BLaER1 treated with 17β-estradiol and CSF1 and Interleukin-3, amounts not matched to agents 10 nM and 100 nM (cell line): ENCODE data around the gene TMEM139.

Experiments used
- H3K27ac ChIP-seq, 11 experiments: shearing (Covaris generic); formaldehyde crosslinking; 2 replicates each; pipeline ENCODE4 v1.8.1; 2022
- H3K27me3 ChIP-seq, 11 experiments: shearing (Covaris generic); formaldehyde crosslinking; 2 replicates each; pipeline ENCODE4 v1.8.1; 2022
- H3K36me3 ChIP-seq, 11 experiments: shearing (Covaris generic); formaldehyde crosslinking; 2 replicates each; pipeline ENCODE4 v1.8.1; 2022
- H3K4me1 ChIP-seq, 10 experiments: shearing (Covaris generic); formaldehyde crosslinking; 2 replicates each; pipeline ENCODE4 v1.8.1; 2022
- H3K4me2 ChIP-seq, 11 experiments: shearing (Covaris generic); formaldehyde crosslinking; 2 replicates each; pipeline ENCODE4 v1.8.1; 2022
- H3K4me3 ChIP-seq, 10 experiments: shearing (Covaris generic); formaldehyde crosslinking; 2 replicates each; pipeline ENCODE4 v1.8.1; 2022
- H3K9ac ChIP-seq, 11 experiments: shearing (Covaris generic); formaldehyde crosslinking; 2 replicates each; pipeline ENCODE4 v1.8.1; 2022
- H3K9me3 ChIP-seq, 11 experiments: shearing (Covaris generic); formaldehyde crosslinking; replicated peaks in 1 of 11; 2 replicates each; pipeline ENCODE4 v1.8.1; 2022
- H4K20me1 ChIP-seq, 11 experiments: shearing (Covaris generic); formaldehyde crosslinking; 2 replicates each; pipeline ENCODE4 v1.8.1; 2022
- Cebpa-rat ChIP-seq, 11 experiments: shearing (Covaris generic); IDR thresholded peaks; 2 replicates each; pipeline ENCODE4 v1.8.1; 2022

TMEM139 gene

GRCh38 chr7:143315776-143316175, 31.0 kb downstream of the TMEM139 start, which contains the start of gene CLCN1:
CLCN1 (plus strand) TSS chr7:143316111; CDS start chr7:143316213, 102 bp downstream.
- Histone ChIP-seq H3K27ac (peak within 1 kb of the TSS in 2 of 11 experiments; percentile 10 to 26; a peak in 2 of 22 replicates), H3K9ac (no peak within 1 kb of the TSS), H3K4me3 (no peak within 1 kb of the TSS), H3K9me3 (peaks cover 0 to 10% (median 0%) of the 10 kb centered on the region in 11 experiments; a peak in 5 of 22 replicates), H4K20me1 (no peaks in the 10 kb centered on the region), H3K4me1 (peaks cover 9 to 53% (median 30%) of the 10 kb centered on the region in 10 experiments), H3K27me3 (no peaks in the 10 kb centered on the region), H3K36me3 (peaks cover 0 to 8% (median 0%) of the 10 kb centered on the region in 11 experiments; a peak in 6 of 22 replicates), H3K4me2 (peak within 1 kb of the TSS in 7 of 11 experiments; percentile 3 to 71 (median 46); a peak in 11 of 22 replicates)
- no peak for TF ChIP-seq Cebpa-rat (IDR thresholded peaks at IDR 0.05)

GRCh38 chr7:143316492-143316891, 31.7 kb downstream of the TMEM139 start:
- Histone ChIP-seq H3K27me3 (no peaks in the 10 kb centered on the region), H3K4me2 (peak overlapping the region in 7 of 11 experiments; percentile 3 to 71 (median 46); a peak in 9 of 22 replicates), H3K36me3 (peaks cover 0 to 8% (median 0%) of the 10 kb centered on the region in 11 experiments; a peak in 6 of 22 replicates), H3K9ac (no peak overlapping the region), H3K9me3 (peaks cover 0 to 10% (median 0%) of the 10 kb centered on the region in 11 experiments; a peak in 5 of 22 replicates), H3K27ac (no peak overlapping the region), H3K4me1 (peaks cover 2 to 52% (median 22%) of the 10 kb centered on the region in 10 experiments), H3K4me3 (no peak overlapping the region), H4K20me1 (no peaks in the 10 kb centered on the region)
- TF ChIP-seq Cebpa-rat (IDR thresholded peaks at IDR 0.05) = no peak

DNA sequence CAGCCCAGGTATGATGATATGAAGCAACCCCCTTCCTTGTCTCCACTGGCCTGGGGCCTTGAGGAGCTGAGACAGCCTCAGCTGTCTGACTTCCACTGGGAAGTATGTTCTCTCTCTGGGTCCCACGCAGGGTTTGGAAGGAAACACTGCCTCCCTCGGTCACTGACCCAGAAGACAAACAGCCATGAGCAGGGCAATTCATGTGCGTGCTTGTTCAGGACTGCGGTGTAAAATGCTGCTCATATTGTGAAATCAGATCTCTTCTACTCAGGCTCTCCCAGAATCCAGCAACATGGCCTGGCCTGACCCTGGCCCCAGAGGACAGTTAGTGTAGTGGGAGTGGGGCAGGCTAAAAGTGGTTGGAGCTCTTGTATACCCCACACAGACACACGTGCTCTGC, 33.9 kb downstream of the TMEM139 start:
- Histone ChIP-seq H3K4me3 (no peak overlapping the region), H3K9ac (no peak overlapping the region), H3K27ac (no peak overlapping the region), H3K27me3 (no peaks in the 10 kb centered on the region), H3K4me2 (peak overlapping the region in 1 of 11 experiments; percentile 22; a peak in 1 of 22 replicates), H3K9me3 (no peaks in the 10 kb centered on the region), H3K4me1 (peaks cover 0 to 65% (median 19%) of the 10 kb centered on the region in 10 experiments; a peak in 12 of 20 replicates), H3K36me3 (peaks cover 0 to under 1% (median 0%) of the 10 kb centered on the region in 11 experiments; a peak in 1 of 22 replicates), H4K20me1 (no peaks in the 10 kb centered on the region)
- TF ChIP-seq Cebpa-rat (IDR thresholded peaks at IDR 0.05) = no peak

DNA sequence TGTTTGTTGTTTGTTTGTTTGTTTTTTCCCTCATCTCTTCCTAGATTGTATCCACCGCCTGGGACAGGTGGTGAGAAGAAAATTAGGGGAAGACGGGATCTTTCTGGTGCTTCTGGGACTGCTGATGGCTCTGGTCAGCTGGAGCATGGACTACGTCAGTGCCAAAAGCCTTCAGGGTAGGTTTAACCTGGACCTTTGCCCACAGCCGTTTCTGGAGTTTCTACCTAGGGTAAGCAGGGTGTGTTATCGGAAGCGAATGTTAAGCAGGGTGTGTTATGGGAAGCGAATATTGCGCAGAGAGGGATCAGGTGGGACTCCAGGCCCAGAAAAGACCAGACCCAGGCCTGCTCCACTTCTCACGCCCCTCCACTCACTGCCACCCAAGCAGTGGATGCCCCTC, 35.9 kb downstream of the TMEM139 start:
- H3K36me3 ChIP-seq = no peaks in the 10 kb centered on the region
- H3K4me1 ChIP-seq = peaks cover 0 to 65% (median 11%) of the 10 kb centered on the region in 10 experiments; a peak in 12 of 20 replicates
- H3K9ac ChIP-seq = no peak overlapping the region
- H4K20me1 ChIP-seq = no peaks in the 10 kb centered on the region
- no peak overlapping the region for H3K27ac ChIP-seq
- no peak for TF ChIP-seq Cebpa-rat (IDR thresholded peaks at IDR 0.05)
- no peak overlapping the region for H3K4me2 ChIP-seq
- H3K27me3 ChIP-seq = no peaks in the 10 kb centered on the region
- no peaks in the 10 kb centered on the region for H3K9me3 ChIP-seq
- H3K4me3 ChIP-seq = no peak overlapping the region

GRCh38 chr7:143321242-143321641, 36.5 kb downstream of the TMEM139 start:
- Histone ChIP-seq H4K20me1 (no peaks in the 10 kb centered on the region), H3K27ac (no peak overlapping the region), H3K27me3 (no peaks in the 10 kb centered on the region), H3K9ac (no peak overlapping the region), H3K4me1 (peaks cover 0 to 65% (median 5%) of the 10 kb centered on the region in 10 experiments; a peak in 12 of 20 replicates), H3K36me3 (no peaks in the 10 kb centered on the region), H3K4me2 (peak overlapping the region in 3 of 11 experiments; percentile 30 to 67 (median 60); a peak in 2 of 22 replicates), H3K9me3 (no peaks in the 10 kb centered on the region), H3K4me3 (no peak overlapping the region)
- TF ChIP-seq Cebpa-rat (IDR thresholded peaks at IDR 0.05) = no peak

GRCh38 chr7:143321734-143322133, 37.0 kb downstream of the TMEM139 start:
- no peak overlapping the region for H3K4me3 ChIP-seq
- TF ChIP-seq Cebpa-rat (IDR thresholded peaks at IDR 0.05) = no peak
- H3K27me3 ChIP-seq = no peaks in the 10 kb centered on the region
- no peaks in the 10 kb centered on the region for H3K36me3 ChIP-seq
- no peaks in the 10 kb centered on the region for H4K20me1 ChIP-seq
- H3K4me1 ChIP-seq = peaks cover 0 to 60% (median under 1%) of the 10 kb centered on the region in 10 experiments; a peak in 10 of 20 replicates
- H3K27ac ChIP-seq = no peak overlapping the region
- H3K4me2 ChIP-seq = peak overlapping the region in 3 of 11 experiments; percentile 30 to 67 (median 60); a peak in 5 of 22 replicates
- no peak overlapping the region for H3K9ac ChIP-seq
- no peaks in the 10 kb centered on the region for H3K9me3 ChIP-seq

DNA sequence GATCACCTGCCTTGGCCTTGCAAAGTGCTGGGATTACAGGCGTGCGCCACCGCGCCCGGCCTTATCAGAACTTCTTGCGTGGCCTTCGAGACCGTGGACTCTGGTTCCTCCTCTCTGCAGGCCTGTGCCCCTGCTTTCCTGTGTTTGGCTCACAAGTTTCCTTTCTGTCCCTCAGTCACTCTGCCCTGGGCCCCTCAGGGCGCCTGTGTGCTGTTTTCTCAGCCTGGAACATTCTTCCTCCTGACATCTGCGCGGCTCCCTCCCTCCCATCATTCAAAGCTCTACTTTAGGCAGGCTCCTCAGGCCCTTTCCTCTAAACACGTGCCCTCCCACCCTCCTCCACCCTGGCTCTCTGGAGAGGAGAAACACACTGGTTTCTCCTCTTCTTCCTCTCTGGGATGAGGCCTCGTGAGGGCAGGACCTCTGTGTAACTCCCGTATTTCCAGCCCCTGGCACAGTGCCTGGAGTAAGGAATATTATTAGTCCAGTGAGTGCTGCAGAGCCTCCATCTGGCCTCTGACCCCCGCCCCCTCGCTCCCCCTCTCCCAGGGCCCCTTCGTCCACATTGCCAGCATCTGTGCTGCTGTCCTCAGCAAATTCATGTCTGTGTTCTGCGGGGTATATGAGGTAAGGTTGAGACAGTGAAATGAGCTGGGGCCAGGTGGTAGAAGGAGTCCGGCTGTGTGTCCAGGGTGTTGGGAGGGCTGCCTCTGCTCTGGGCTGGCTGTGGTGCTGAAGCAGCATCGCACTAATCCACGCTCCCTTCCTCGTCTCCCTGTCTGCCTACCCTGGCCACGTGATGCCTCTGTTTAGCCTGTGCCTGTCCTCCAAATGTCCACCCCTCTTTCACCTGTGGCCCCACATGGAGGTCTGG, 38.2 kb downstream of the TMEM139 start:
- Histone ChIP-seq H3K36me3 (no peaks in the 10 kb centered on the region), H3K27ac (0 out of 22 replicates have a peak overlapping the region, but pooled peaks of 1 of the 11 experiments have one; percentile 10), H3K4me2 (peak overlapping the region in 4 of 11 experiments; percentile 39 to 67 (median 56); a peak in 7 of 22 replicates), H3K27me3 (no peaks in the 10 kb centered on the region), H3K9ac (no peak overlapping the region), H3K4me3 (no peak overlapping the region), H3K9me3 (no peaks in the 10 kb centered on the region), H3K4me1 (peaks cover 0 to 64% (median 0%) of the 10 kb centered on the region in 10 experiments; a peak in 8 of 20 replicates), H4K20me1 (no peaks in the 10 kb centered on the region)
- TF ChIP-seq Cebpa-rat (IDR thresholded peaks at IDR 0.05) = no peak

DNA sequence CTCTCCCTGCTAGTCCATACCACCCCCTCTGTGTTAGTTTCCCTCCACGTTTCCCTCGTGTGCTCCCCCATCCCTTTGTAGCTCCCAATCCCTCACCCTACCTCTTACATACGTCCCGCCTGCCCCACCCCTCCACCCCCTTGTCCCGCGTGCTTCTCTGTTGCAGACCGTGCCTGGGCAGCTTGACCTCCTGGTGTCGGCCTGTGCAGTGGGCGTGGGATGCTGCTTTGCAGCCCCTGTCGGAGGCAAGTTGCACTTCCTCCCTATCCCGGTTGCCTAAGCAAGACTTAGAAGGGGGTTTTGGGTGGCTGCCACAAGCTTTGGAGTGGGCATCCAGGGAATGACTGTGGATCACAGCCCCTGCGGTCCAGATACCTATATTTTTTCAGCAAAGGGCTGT, 38.9 kb downstream of the TMEM139 start:
- peak overlapping the region in 4 of 11 experiments; percentile 39 to 67 (median 56); a peak in 8 of 22 replicates for H3K4me2 ChIP-seq
- H3K9me3 ChIP-seq = no peaks in the 10 kb centered on the region
- TF ChIP-seq Cebpa-rat (IDR thresholded peaks at IDR 0.05) = no peak
- no peak overlapping the region for H3K9ac ChIP-seq
- no peaks in the 10 kb centered on the region for H3K36me3 ChIP-seq
- peaks cover 0 to 68% (median 0%) of the 10 kb centered on the region in 10 experiments; a peak in 8 of 20 replicates for H3K4me1 ChIP-seq
- no peak overlapping the region for H3K4me3 ChIP-seq
- no peaks in the 10 kb centered on the region for H3K27me3 ChIP-seq
- H4K20me1 ChIP-seq = no peaks in the 10 kb centered on the region
- H3K27ac ChIP-seq = no peak overlapping the region

DNA sequence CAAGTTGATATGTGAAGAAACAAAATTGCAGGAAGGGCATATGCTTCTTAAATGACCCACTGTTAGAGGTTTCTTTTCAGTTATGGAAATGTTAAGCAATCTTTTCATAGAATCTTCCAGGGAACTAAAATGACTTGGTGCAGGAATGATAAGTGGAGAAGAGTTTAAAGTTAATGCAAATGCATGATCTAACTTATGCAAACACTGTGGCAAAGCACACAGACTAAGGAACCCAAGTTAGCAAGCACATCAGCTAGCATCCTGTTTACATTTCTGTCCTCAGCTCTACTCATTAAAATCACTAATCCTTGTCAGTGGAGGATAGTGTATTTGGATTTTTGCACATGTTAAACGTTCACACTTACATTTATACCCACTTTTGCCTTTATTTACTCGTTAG, 40.5 kb downstream of the TMEM139 start:
- Histone ChIP-seq H3K9ac (peak overlapping the region in 1 of 11 experiments; percentile 23; a peak in 1 of 22 replicates), H3K9me3 (no peaks in the 10 kb centered on the region), H3K4me1 (peaks cover 0 to 69% (median 0%) of the 10 kb centered on the region in 10 experiments; a peak in 8 of 20 replicates), H3K36me3 (no peaks in the 10 kb centered on the region), H3K4me2 (peak overlapping the region in 3 of 11 experiments; percentile 49 to 67 (median 60); a peak in 6 of 22 replicates), H3K27ac (no peak overlapping the region), H3K27me3 (no peaks in the 10 kb centered on the region), H4K20me1 (no peaks in the 10 kb centered on the region), H3K4me3 (no peak overlapping the region)
- no peak for TF ChIP-seq Cebpa-rat (IDR thresholded peaks at IDR 0.05)
